Naive thymus-derived CD4-positive, alpha-beta T cell (primary cell): Measurements from ENCODE around the gene CCDC124. TPM values are rescaled to one million over a fixed set of nuclear protein-coding genes. Genes with fewer than 3 reads are reported as not detected.

ENCODE experiments used
- ATAC-seq: fragments of 150-1000 bp; cut with Tn5 transposase; 2 replicates; pipeline ENCODE4 v1.10.0; 2021; ENCODE audit warnings: mild to moderate bottlenecking, moderate library complexity
- CTCF ChIA-PET: fragments of 350-600 bp; sonication (Branson Sonifier 250); formaldehyde crosslinking; loops from one replicate; lab custom pipeline; 2021; ENCODE audit warnings: antibody characterized with exemption; lab: Charles Lee
- POLR2A ChIA-PET: fragments of 350-600 bp; sonication (Branson Sonifier 250); formaldehyde crosslinking; loops from one replicate; lab custom pipeline; 2021; ENCODE audit warnings: antibody characterized with exemption, inconsistent platforms; lab: Charles Lee
- DNase-seq, 9 donors: peaks; one replicate each; pipeline versions ENCODE4 v3.0.0 to v3.0.0-alpha.2; 2020 to 2022; ENCODE audit warnings: mixed read lengths in 1 of 9
- H3K27ac ChIP-seq: one replicate; pipeline ENCODE4 v1.7.0; 2013; ENCODE audit warnings: mild to moderate bottlenecking, low read depth, low read length, moderate library complexity
- H3K27me3 ChIP-seq, 2 donors: one replicate each; pipeline ENCODE4 v1.7.0; 2013; ENCODE audit warnings: low read length in 2 of 2, mild to moderate bottlenecking in 2 of 2, moderate library complexity in 2 of 2; ENCODE audit not compliant: control insufficient read depth in 2 of 2, insufficient read depth in 2 of 2
- H3K36me3 ChIP-seq, 3 experiments: 1 replicate in 2 of 3; 2 replicates in 1 of 3; pipeline ENCODE4 v1.7.0; 2013; ENCODE audit warnings: low read length in 3 of 3, mild to moderate bottlenecking in 3 of 3, moderate library complexity in 1 of 3; ENCODE audit not compliant: insufficient read depth in 3 of 3, control insufficient read depth in 2 of 3
- H3K4me1 ChIP-seq, 2 donors: one replicate each; pipeline ENCODE4 v1.7.0; 2013; ENCODE audit warnings: low read length in 2 of 2, mild to moderate bottlenecking in 2 of 2, moderate library complexity in 1 of 2; ENCODE audit not compliant: control insufficient read depth in 2 of 2, insufficient read depth in 2 of 2
- H3K4me3 ChIP-seq: 2 replicates; pipeline ENCODE4 v1.7.0; 2013; ENCODE audit warnings: mild to moderate bottlenecking, low read length
- H3K9me3 ChIP-seq, 3 experiments: 1 replicate in 2 of 3; 2 replicates in 1 of 3; pipeline ENCODE4 v1.7.0; 2013; ENCODE audit warnings: low read length in 3 of 3; ENCODE audit not compliant: control insufficient read depth in 2 of 3
- H3K27ac Mint-ChIP-seq, 9 donors: one replicate each; pipeline ENCODE4 v1.8.0; 2020 to 2022; ENCODE audit warnings: mixed read lengths in 9 of 9, mild to moderate bottlenecking in 8 of 9, moderate library complexity in 5 of 9, inconsistent platforms in 2 of 9
- H3K27me3 Mint-ChIP-seq, 5 donors: one replicate each; pipeline ENCODE4 v1.8.0; 2021 to 2022; ENCODE audit warnings: mixed read lengths in 5 of 5, mild to moderate bottlenecking in 1 of 5
- H3K36me3 Mint-ChIP-seq, 5 donors: one replicate each; pipeline ENCODE4 v1.8.0; 2020 to 2022; ENCODE audit warnings: mixed read lengths in 5 of 5, mild to moderate bottlenecking in 3 of 5, inconsistent platforms in 1 of 5
- H3K4me1 Mint-ChIP-seq, 7 donors: one replicate each; pipeline ENCODE4 v1.8.0; 2020 to 2022; ENCODE audit warnings: mixed read lengths in 7 of 7, mild to moderate bottlenecking in 3 of 7, inconsistent platforms in 1 of 7
- H3K4me3 Mint-ChIP-seq, 10 donors: one replicate each; pipeline ENCODE4 v1.8.0; 2020 to 2022; ENCODE audit warnings: mild to moderate bottlenecking in 10 of 10, mixed read lengths in 10 of 10, moderate library complexity in 6 of 10, inconsistent platforms in 2 of 10
- H3K9me3 Mint-ChIP-seq, 11 donors: one replicate each; pipeline ENCODE4 v1.8.0; 2020 to 2022; ENCODE audit warnings: mixed read lengths in 11 of 11, mild to moderate bottlenecking in 4 of 11, inconsistent platforms in 1 of 11, moderate library complexity in 1 of 11
- intact Hi-C, 2 donors: fragments of 100-400 bp; cut with micrococcal nuclease; formaldehyde crosslinking; loops; one replicate each; pipeline ENCODE4 v1.15.1; 2023
- polyA plus RNA-seq, 2 donors: library from polyadenylated mRNA; unstranded; fragments of 300-500 nt; fragmentation: Illumina TruSeq; gene quantifications; one replicate each; pipeline ENCODE4 v1.2.3, GENCODE V29; 2021
- total RNA-seq, 6 experiments: library from RNA in 5 of 6; stranded (reverse) in 5 of 6; gene quantifications; 1 replicate in 5 of 6; 2 replicates in 1 of 6; pipeline ENCODE4 v1.2.3 and lab custom pipeline; 2021 to 2026

The CCDC124 gene
- total and polyA plus RNA-seq, 7 experiments from 2014 or later: 28.7 to 63.8 (median 32.6) TPM

DNA sequence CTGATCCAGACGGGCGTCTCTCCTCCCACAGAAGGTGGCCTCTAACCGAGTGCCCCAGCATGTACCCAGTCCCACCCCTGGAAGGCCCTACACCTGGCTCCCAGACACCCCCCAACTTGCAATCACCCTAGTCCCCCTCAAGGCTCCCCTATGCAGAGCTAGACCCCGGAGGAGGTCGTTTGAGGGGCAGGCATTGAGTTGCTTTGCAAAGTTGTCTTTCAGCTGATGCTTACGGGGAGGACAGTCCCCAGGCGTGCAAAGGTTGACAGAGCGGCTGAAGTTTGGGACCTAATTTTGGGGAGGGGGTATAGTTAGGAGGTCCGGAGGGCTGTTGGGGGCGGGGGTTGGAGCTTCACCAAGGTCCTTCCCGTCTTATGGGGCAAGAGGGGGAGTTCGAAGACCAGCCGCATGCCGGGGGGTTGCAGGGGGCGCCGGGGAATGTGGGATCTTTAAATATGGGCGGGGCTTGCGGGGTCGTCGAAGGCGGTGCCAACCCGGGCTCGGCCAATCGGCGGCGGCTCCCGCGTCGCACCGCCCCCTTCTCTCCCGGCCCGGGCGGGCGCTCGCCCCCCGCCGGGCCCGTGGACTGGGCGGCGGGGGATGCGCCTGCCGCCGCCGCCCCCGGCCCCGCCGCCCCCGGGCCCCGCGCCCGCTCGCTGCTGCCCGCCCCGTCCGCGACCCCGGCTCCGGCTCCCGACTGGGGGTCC lies 33.9 kb downstream of the CCDC124 start, which contains the start of gene KCNN1:
Gene KCNN1 (plus strand): TSS at position 558 of the 707 bp plus-strand sequence. CDS start 6,782 bp downstream, outside the sequence.
- Histone ChIP-seq H3K9me3 (no peaks in the 10 kb centered on the region), H3K27me3 (peaks cover 0 to 13% of the 10 kb centered on the region in 2 donors), H3K27ac (no peak within 1 kb of the TSS), H3K36me3 (no peaks in the 10 kb centered on the region), H3K4me3 (no peak within 1 kb of the TSS), H3K4me1 (peaks cover 0 to 5% of the 10 kb centered on the region in 2 donors)
- Mint-ChIP-seq H3K27me3 (peaks cover 32 to 48% (median 38%) of the 10 kb centered on the region in 5 donors), H3K36me3 (no peaks in the 10 kb centered on the region), H3K4me1 (peaks cover 0 to 11% (median 8%) of the 10 kb centered on the region in 7 donors), H3K27ac (peak within 1 kb of the TSS in 1 of 9 donors; percentile 43), H3K4me3 (peak within 1 kb of the TSS in 9 of 10 donors; percentile 34 to 81 (median 67)), H3K9me3 (peaks cover 0 to 2% (median 0%) of the 10 kb centered on the region in 11 donors)
- CTCF ChIA-PET: interaction anchor here (0.6 kb wide), 1 partner anchor 260 kb away, joined by 3 read pairs; no protein-coding TSS in a partner anchor
- POLR2A ChIA-PET: no interaction called here
- ATAC-seq (no peak), DNase-seq (no peak)
- intact Hi-C loops: no loop called here

DNA sequence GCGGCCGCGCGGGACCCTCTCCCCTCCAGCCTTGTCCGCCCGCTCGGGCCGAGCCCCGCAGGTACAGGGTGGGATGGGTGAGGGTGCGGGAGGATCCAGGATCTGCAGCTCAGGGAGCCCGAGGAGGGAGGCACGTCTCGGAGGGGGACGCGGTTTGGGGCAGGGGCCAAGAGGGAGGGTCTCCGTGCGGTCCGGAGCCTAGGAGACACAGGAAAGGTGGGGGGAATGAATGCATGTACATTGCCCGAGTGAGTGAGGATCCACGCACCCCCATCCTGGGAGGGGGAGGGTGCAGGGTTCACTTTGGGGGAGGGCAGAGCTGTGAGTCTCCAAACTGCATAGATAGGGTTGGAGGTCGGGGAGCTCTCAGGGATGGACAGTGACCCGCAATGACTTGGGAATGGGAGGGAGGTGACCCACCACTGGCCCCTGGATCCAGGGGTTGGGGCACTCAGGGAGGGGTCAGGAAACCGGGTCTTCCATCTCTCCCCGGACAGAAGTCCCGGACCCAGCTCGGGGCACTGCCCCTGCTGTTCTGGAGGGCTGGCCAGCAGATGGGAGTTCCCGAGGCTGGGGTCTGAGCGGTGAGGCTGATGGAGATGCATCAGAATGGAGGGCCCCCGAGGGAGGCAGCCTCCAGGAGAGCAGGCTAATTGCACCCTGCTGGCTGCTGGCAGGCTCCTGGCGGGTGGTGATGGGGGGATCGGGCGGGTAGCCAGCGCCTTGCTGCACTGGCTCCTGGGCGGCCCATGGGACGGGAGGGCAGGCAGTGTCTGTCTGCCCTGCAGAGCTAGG lies 34.6 kb downstream of the CCDC124 start:
- peak overlapping the region in 8 of 10 donors; percentile 38 to 81 (median 65) for H3K4me3 Mint-ChIP-seq
- Histone ChIP-seq H3K9me3 (no peaks in the 10 kb centered on the region), H3K4me1 (peaks cover 0 to 5% of the 10 kb centered on the region in 2 donors), H3K27me3 (peaks cover 0 to 13% of the 10 kb centered on the region in 2 donors), H3K4me3 (no peak overlapping the region), H3K36me3 (no peaks in the 10 kb centered on the region), H3K27ac (no peak overlapping the region)
- H3K27me3 Mint-ChIP-seq: peaks cover 32 to 48% (median 38%) of the 10 kb centered on the region in 5 donors
- ATAC-seq (no peak), DNase-seq (no peak)
- H3K36me3 Mint-ChIP-seq: no peaks in the 10 kb centered on the region
- ChIA-PET POLR2A (no interaction called here), CTCF (no interaction called here)
- intact Hi-C loops: loop anchor here in 1 of 2 donors (2.0 kb wide), 1 partner anchor 21 kb away; no protein-coding TSS in a partner anchor
- H3K9me3 Mint-ChIP-seq: peaks cover 0 to 2% (median 0%) of the 10 kb centered on the region in 11 donors
- H3K4me1 Mint-ChIP-seq: peaks cover 0 to 11% (median 8%) of the 10 kb centered on the region in 7 donors
- H3K27ac Mint-ChIP-seq: peak overlapping the region in 1 of 9 donors; percentile 43

DNA sequence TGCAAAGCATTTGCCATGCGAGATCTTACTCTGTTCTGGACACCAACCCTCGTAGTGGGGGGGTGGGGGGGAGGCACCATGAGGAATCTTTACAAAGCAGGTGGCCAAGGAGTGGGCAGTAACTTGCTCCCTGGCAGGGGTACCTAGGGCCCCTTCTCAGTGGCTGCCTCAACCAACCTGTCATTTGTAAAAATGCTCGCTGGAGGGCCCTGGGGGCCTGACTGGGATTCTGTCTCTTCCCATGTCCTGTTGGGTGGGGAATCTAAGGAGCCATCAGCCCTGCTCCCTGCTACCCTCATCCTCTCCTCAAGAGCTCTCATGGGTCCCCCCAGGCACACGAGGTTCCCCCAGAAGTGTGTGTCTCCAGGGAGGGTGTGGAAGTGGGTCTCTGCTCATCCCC lies 35.5 kb downstream of the CCDC124 start:
- ChIA-PET POLR2A (interaction anchor here (0.5 kb wide), 1 partner anchor 29 kb away, joined by 3 read pairs; no protein-coding TSS in a partner anchor), CTCF (no interaction called here)
- H3K4me1 ChIP-seq: peaks cover 0 to 5% of the 10 kb centered on the region in 2 donors
- no peaks in the 10 kb centered on the region for H3K36me3 ChIP-seq
- DNase-seq (no peak), ATAC-seq (no peak)
- no peak overlapping the region for H3K27ac ChIP-seq
- H3K27ac Mint-ChIP-seq: no peak overlapping the region
- intact Hi-C loops: loop anchor here in 1 of 2 donors (2.0 kb wide), 1 partner anchor 22 kb away; no protein-coding TSS in a partner anchor
- H3K27me3 Mint-ChIP-seq: peaks cover 32 to 48% (median 38%) of the 10 kb centered on the region in 5 donors
- no peaks in the 10 kb centered on the region for H3K36me3 Mint-ChIP-seq
- H3K9me3 Mint-ChIP-seq: peaks cover 0 to 2% (median 0%) of the 10 kb centered on the region in 11 donors
- H3K4me3 Mint-ChIP-seq: peak overlapping the region in 1 of 10 donors; percentile 39
- H3K4me3 ChIP-seq: no peak overlapping the region
- H3K4me1 Mint-ChIP-seq: peaks cover 0 to 11% (median 8%) of the 10 kb centered on the region in 7 donors
- H3K9me3 ChIP-seq: no peaks in the 10 kb centered on the region
- H3K27me3 ChIP-seq: peaks cover 0 to 13% of the 10 kb centered on the region in 2 donors

DNA sequence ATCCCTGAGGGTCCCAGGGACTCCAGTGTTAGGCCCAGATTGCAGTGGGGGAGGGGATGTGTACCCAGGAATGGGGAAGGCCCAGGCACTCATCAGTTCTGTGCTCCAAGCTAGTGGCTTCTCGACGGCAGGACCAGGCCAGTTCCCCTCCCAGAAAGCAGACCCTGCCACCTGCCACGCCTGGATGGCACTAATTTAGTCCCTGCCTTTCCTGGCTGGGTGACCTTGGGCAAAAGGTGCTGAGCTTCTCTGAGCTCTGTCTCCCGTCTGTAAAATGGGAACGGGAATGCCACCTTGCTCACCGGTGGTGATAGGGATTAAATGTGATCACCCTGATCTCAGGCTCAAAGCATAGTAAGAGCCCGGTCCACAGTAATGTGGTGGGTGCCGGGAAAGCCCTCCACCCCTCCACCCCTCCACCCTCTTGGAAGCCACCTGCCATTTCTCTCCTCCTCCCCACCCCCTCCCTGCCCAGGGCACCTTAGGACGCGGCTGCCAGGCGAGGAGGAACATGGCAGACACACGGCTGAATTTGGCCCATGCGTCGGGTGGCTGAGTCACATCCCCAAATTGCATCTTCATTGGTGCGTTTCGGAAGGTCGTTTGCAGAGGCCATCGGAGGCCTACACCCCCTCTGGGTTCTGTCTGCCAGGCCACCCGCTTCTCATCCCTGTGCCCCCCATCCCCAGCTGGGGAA lies 36.4 kb downstream of the CCDC124 start:
- peaks cover 0 to 13% of the 10 kb centered on the region in 2 donors for H3K27me3 ChIP-seq
- H3K36me3 ChIP-seq: no peaks in the 10 kb centered on the region
- H3K4me3 ChIP-seq: no peak overlapping the region
- POLR2A ChIA-PET: interaction anchor here (0.6 kb wide), 1 partner anchor 62 kb away, joined by 3 read pairs; no protein-coding TSS in a partner anchor
- ATAC-seq (no peak), DNase-seq (no peak)
- no peaks in the 10 kb centered on the region for H3K9me3 ChIP-seq
- no peak overlapping the region for H3K27ac ChIP-seq
- Mint-ChIP-seq H3K9me3 (peaks cover 0 to 2% (median 0%) of the 10 kb centered on the region in 11 donors), H3K4me1 (peaks cover 0 to 11% (median 8%) of the 10 kb centered on the region in 7 donors), H3K27ac (no peak overlapping the region), H3K27me3 (peaks cover 30 to 43% (median 32%) of the 10 kb centered on the region in 5 donors), H3K36me3 (no peaks in the 10 kb centered on the region), H3K4me3 (no peak overlapping the region)
- intact Hi-C loops: loop anchor here in 1 of 2 donors (2.0 kb wide), 1 partner anchor 22 kb away; no protein-coding TSS in a partner anchor
- H3K4me1 ChIP-seq: peaks cover 0 to 5% of the 10 kb centered on the region in 2 donors
- CTCF ChIA-PET: interaction anchor here (0.6 kb wide), 1 partner anchor 95 kb away, joined by 4 read pairs; no protein-coding TSS in a partner anchor

DNA sequence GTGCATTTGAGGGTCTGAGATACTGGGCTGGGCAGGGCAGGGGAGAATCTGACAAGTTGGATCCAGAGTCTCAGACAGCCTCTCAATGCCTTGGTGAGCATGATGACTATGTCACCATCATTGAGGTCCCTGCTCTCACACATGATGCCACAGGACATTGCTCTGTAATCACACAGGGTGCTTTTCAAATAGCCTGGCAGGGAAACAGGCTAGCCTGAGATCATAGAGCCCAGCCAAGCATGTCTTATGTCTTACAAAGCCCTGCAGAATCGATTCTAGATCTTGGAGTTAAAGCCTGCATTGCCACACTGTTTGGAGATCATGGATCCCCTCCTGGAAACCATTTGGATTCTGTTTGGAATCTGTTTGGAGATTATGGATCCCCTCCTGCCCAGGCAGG lies 39.4 kb downstream of the CCDC124 start:
- intact Hi-C loops: no loop called here
- Mint-ChIP-seq H3K4me3 (no peak overlapping the region), H3K4me1 (peaks cover 0 to 4% (median 3%) of the 10 kb centered on the region in 7 donors), H3K9me3 (no peaks in the 10 kb centered on the region), H3K27ac (no peak overlapping the region), H3K36me3 (no peaks in the 10 kb centered on the region), H3K27me3 (peaks cover 4 to 19% (median 5%) of the 10 kb centered on the region in 5 donors)
- peaks cover 0 to 5% of the 10 kb centered on the region in 2 donors for H3K27me3 ChIP-seq
- POLR2A ChIA-PET: no interaction called here
- no peak for ATAC-seq
- no peak for DNase-seq
- no peaks in the 10 kb centered on the region for H3K36me3 ChIP-seq
- no peak overlapping the region for H3K27ac ChIP-seq
- peaks cover 0 to 4% of the 10 kb centered on the region in 2 donors for H3K4me1 ChIP-seq
- no peaks in the 10 kb centered on the region for H3K9me3 ChIP-seq
- CTCF ChIA-PET: no interaction called here
- no peak overlapping the region for H3K4me3 ChIP-seq

DNA sequence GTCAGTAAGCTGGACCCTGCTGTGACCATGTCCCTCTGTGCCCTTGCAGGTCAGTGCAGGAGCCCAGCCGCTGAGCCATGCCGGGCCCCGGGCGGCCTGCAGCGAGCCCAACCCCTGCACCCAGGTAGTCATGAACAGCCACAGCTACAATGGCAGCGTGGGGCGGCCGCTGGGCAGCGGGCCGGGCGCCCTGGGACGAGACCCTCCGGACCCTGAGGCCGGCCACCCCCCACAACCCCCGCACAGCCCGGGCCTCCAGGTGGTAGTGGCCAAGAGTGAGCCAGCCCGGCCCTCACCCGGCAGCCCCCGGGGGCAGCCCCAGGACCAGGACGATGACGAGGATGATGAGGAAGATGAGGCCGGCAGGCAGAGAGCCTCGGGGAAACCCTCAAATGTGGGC lies 40.9 kb downstream of the CCDC124 start:
- H3K4me3 ChIP-seq: no peak overlapping the region
- ATAC-seq: no peak
- POLR2A ChIA-PET: no interaction called here
- H3K36me3 ChIP-seq: no peaks in the 10 kb centered on the region
- H3K9me3 Mint-ChIP-seq: no peaks in the 10 kb centered on the region
- H3K4me3 Mint-ChIP-seq: no peak overlapping the region
- H3K27me3 ChIP-seq: no peaks in the 10 kb centered on the region
- H3K4me1 ChIP-seq: no peaks in the 10 kb centered on the region
- no peaks in the 10 kb centered on the region for H3K36me3 Mint-ChIP-seq
- no peak overlapping the region for H3K27ac ChIP-seq
- no peak for DNase-seq
- intact Hi-C loops: no loop called here
- CTCF ChIA-PET: no interaction called here
- H3K27ac Mint-ChIP-seq: no peak overlapping the region
- H3K9me3 ChIP-seq: no peaks in the 10 kb centered on the region
- H3K4me1 Mint-ChIP-seq: peaks cover 0 to 2% (median 0%) of the 10 kb centered on the region in 7 donors
- peaks cover 0 to 15% (median 0%) of the 10 kb centered on the region in 5 donors for H3K27me3 Mint-ChIP-seq
